SH-SY5Y (cell line): ENCODE data around the gene TNPO3.

Source experiments
- GATA2 ChIP-seq: IDR thresholded peaks from 2 replicates; pipeline ENCODE4 v1.6.1; 2011; ENCODE audit warnings: mild to moderate bottlenecking, low read depth, low read length
- GATA3 ChIP-seq: IDR thresholded peaks from 2 replicates; pipeline ENCODE4 v1.6.1; 2011; ENCODE audit warnings: low read depth, mild to moderate bottlenecking, low read length, moderate library complexity

Gene TNPO3

DNA sequence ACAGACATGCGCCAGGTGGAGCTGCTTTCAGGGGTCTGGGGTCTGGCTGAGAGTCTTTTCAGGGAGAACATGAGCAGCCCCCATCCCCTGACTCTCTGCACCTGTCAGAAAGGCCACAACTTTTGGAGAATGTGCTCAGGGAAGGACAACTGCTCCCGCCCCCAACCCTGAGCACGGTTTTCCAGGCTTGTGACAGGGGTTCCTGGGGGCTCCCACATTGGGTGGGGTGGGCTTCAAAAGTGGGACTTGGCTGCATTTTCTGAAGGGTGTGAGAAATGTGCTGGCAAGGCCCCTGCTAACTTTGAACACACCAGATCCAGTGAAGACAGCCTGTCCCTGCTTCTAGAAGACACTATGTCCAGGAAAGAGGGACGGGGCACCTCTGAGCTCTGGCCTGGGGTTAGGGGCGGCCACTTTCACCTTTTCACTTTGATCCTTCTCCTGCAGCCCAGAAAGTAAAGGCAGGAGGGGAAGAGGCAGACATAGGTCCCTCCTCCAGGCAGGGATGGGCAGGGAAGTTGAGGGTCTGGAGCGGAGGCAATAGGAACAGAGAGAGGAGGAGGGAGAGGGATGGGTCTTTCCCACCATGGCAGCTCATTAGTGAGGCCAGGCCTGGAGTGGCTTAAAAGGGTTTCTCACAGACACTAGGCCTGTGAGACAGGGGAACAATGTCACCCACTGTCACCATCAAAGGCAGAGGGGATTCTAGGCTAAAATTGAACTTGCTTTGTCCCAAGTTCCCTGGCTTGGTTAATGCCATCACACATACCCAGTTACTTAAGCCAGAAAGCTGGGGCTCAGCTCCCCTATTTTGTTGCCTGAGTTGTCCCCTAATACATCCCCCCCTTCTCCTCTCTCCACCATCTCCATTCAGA lies 145.9 kb downstream of the TNPO3 start:
- TF ChIP-seq GATA2: no peak
- TF ChIP-seq GATA3: no peak

DNA sequence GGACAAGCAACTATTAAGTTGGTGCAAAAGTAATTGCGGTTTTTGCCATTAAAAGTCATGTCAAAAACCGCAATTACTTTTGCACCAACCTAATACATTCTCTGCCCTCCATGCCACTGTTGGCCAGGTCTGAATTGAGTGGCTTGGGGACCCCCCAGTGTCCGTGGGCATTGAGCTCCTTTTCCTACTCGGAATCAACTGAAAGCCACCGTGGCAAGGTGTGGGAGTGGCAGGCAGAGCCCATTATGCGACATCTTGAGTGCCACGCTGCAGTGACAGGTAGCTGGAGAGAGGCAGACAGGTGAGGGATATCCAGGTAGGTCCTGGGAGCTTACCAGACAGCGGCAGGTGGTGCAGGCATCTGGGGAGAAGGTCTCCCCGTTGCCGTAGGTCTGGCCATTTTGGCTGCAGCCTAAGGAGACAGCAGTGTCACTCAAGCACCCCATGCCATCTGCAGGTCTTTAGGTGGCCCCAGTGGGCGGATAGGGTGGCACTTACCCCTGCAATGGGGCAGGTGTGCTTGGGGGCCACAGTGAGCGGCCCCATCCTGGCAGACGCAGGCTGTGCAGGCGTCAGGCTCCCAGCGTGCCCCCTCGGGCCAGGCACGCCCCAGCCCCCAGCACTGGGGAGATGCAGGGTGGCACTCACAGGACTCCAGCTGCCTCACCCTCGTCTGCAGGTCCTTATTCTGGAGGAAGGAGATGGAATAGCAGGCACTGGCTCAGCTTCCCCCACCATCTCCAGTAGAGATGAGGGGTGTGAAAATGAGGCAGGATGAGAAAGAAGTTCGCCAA lies 147.9 kb downstream of the TNPO3 start:
- TF ChIP-seq GATA3 (no peak), GATA2 (no peak)

DNA sequence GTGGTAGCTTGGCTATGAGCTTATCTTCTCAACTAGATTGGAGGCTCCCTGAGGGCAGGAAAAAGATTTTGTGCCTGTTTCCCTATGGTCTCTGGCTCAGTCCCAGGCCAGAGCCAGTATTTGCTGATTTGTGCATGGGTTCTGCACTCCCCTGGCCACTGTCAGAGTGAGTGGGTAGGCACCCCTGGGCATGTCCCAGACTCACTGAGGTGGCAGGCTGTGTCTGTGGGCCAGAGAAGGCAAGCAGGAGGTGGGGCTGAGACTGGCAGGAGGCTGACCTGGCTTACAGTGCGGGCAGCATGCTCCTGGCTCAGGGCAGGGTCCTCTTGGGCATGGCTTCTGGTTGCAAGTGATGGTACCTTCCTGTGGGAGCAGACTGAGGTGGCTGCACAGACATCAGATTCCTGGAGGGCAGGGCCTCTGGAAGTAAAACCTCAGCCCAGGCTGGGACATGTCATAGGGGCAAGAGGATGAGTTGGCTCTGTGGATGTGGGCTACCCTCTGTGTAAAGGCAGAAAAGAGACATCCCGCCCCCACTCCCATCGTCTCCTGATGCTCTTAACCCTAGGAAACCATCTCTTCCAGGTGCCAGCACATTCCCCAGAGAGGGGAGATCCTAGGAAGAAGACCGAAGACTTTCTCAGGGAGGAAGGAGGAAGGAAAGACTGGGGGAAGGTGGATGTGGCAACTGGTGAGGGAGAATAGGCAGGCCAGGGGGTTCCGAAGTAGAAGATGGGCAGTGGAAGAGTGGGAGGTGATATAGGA lies 148.7 kb downstream of the TNPO3 start:
- TF ChIP-seq GATA3 (no peak), GATA2 (no peak)

- TF ChIP-seq GATA2: no peak
- TF ChIP-seq GATA3: no peak
Observed at GRCh38 chr7:128904381-128905197, 150.3 kb downstream of the TNPO3 start.
